Measurements from ENCODE around the gene PROS1.
"Not testable (repeated sequence)": the region's sequence is repeated elsewhere in the genome, so short reads cannot be mapped to it uniquely, and the experiment has no call there.

GRCh38 chr3:93949958-93950357 lies 23.7 kb downstream of the PROS1 start:
- TF ChIP-seq POLR2A (IDR thresholded peaks at IDR 0.05); CTCF (IDR thresholded peaks at IDR 0.05); POLR2AphosphoS5 (IDR thresholded peaks at IDR 0.05); EP300 (IDR thresholded peaks at IDR 0.05; ENCODE audit: low read depth): not testable (repeated sequence)
